Bone marrow (tissue), 2 donors: ENCODE data around the gene TRAF3IP1.

ENCODE experiments used
- DNase-seq, 2 donors: peaks; one replicate each; lab custom pipeline; 2025; lab: John Stamatoyannopoulos, UW

TRAF3IP1 gene

GRCh38 chr2:238449909-238450417, 129.6 kb downstream of the TRAF3IP1 start:
- DNase-seq: peak in 1 of 2 donors; percentile 9

GRCh38 chr2:238450440-238450861, 130.1 kb downstream of the TRAF3IP1 start:
- no peak for DNase-seq
